Prostate gland (tissue), 2 donors: Measurements from ENCODE around the gene GUK1. TPM values are rescaled to one million over a fixed set of nuclear protein-coding genes. Genes with fewer than 3 reads are reported as not detected.

Experiments used
- DNase-seq: peaks from one replicate; pipeline ENCODE4 v3.0.0-alpha.2; 2019; ENCODE audit warnings: low spot score
- H3K27ac ChIP-seq, 2 donors: fragments of 200-600 bp; sonication (generic); 2 replicates each; pipeline ENCODE4 v1.5.1; 2017 to 2019
- H3K27me3 ChIP-seq: fragments of 200-600 bp; sonication (generic); replicated peaks from 2 replicates; pipeline ENCODE4 v1.5.1; 2019; ENCODE audit not compliant: insufficient read depth
- H3K36me3 ChIP-seq, 2 donors: fragments of 200-600 bp; sonication (generic); 1 replicate in 1 of 2; 2 replicates in 1 of 2; pipeline versions ENCODE4 v1.5.1 to v1.8.1; 2017 to 2019
- H3K4me1 ChIP-seq: fragments of 200-600 bp; sonication (generic); replicated peaks from 2 replicates; pipeline ENCODE4 v1.5.1; 2019
- H3K4me3 ChIP-seq, 2 donors: fragments of 200-600 bp; sonication (generic); 2 replicates each; pipeline ENCODE4 v1.5.1; 2017 to 2019
- H3K9me3 ChIP-seq: fragments of 200-600 bp; sonication (generic); 2 replicates; pipeline ENCODE4 v1.5.1; 2017
- CTCF ChIP-seq, 4 experiments: fragments of 200-600 bp in 2 of 4; fragments of 450-650 bp in 2 of 4; sonication (generic) in 2 of 4; IDR thresholded peaks; 1 replicate in 3 of 4; 2 replicates in 1 of 4; pipeline ENCODE4 v1.5.1; 2016 to 2019; ENCODE audit warnings: antibody characterized with exemption in 4 of 4, mild to moderate bottlenecking in 2 of 4, moderate library complexity in 2 of 4
- POLR2A ChIP-seq: fragments of 450-650 bp; IDR thresholded peaks from one replicate; pipeline ENCODE4 v1.6.1; 2016; ENCODE audit warnings: antibody characterized with exemption, mild to moderate bottlenecking
- POLR2AphosphoS5 ChIP-seq: sonication (generic); formaldehyde crosslinking; IDR thresholded peaks from one replicate; pipeline ENCODE4 v1.6.1; 2017; ENCODE audit warnings: antibody characterized with exemption
- WGBS: methylation state at CpG from one replicate; pipeline ENCODE4 v1.1.5; 2018; 5-methylcytosine and 5-hydroxymethylcytosine counted together
- intact Hi-C: fragments of 100-400 bp; cut with DNase I; formaldehyde crosslinking; loops from one replicate; pipeline ENCODE4 v1.14.2; 2022
- total RNA-seq, 2 donors: library from RNA; depleted of rRNA; stranded (reverse); fragments of >200 nt; gene quantifications; one replicate each; pipeline ENCODE4 v1.1.0, GENCODE V29; 2016

GUK1 gene
- total RNA-seq, 2 donors from 2014 or later: 250 to 458 TPM

GRCh38 chr1:228156515-228156881 lies 16.4 kb downstream of the GUK1 start:
- Histone ChIP-seq H3K4me1 (no peaks in the 10 kb centered on the region), H3K4me3 (no peak overlapping the region), H3K9me3 (no peaks in the 10 kb centered on the region), H3K27ac (no peak overlapping the region), H3K27me3 (no peaks in the 10 kb centered on the region), H3K36me3 (no peaks in the 10 kb centered on the region)
- TF ChIP-seq POLR2AphosphoS5 (no peak), POLR2A (no peak), CTCF (IDR thresholded peaks at IDR 0.05) (no peak)
- WGBS: 76% methylated on average over 6 of the region's 9 CpGs
- no peak for DNase-seq
- intact Hi-C loops: no loop called here

GRCh38 chr1:228156941-228157728 lies 17.1 kb downstream of the GUK1 start:
- TF ChIP-seq POLR2A (no peak), POLR2AphosphoS5 (no peak)
- no peaks in the 10 kb centered on the region for H3K36me3 ChIP-seq
- no peak overlapping the region for H3K4me3 ChIP-seq
- H3K9me3 ChIP-seq: no peaks in the 10 kb centered on the region
- H3K27me3 ChIP-seq: no peaks in the 10 kb centered on the region
- H3K27ac ChIP-seq: no peak overlapping the region
- DNase-seq: no peak
- 90% methylated on average over 15 of the region's 24 CpGs for WGBS
- no peaks in the 10 kb centered on the region for H3K4me1 ChIP-seq
- intact Hi-C loops: no loop called here

GRCh38 chr1:228157729-228158126 lies 17.6 kb downstream of the GUK1 start:
- H3K27ac ChIP-seq: no peak overlapping the region
- no peak overlapping the region for H3K4me3 ChIP-seq
- no peak for DNase-seq
- H3K9me3 ChIP-seq: no peaks in the 10 kb centered on the region
- 67% methylated on average over 27 of the region's 43 CpGs for WGBS
- H3K4me1 ChIP-seq: no peaks in the 10 kb centered on the region
- no peaks in the 10 kb centered on the region for H3K27me3 ChIP-seq
- H3K36me3 ChIP-seq: no peaks in the 10 kb centered on the region
- intact Hi-C loops: no loop called here
- TF ChIP-seq POLR2AphosphoS5: no peak
- no peak for TF ChIP-seq POLR2A
- TF ChIP-seq CTCF (IDR thresholded peaks at IDR 0.05): no peak

GRCh38 chr1:228158151-228159007 lies 18.3 kb downstream of the GUK1 start:
- 50% methylated on average over 70 of the region's 98 CpGs for WGBS
- Histone ChIP-seq H3K4me1 (no peaks in the 10 kb centered on the region), H3K36me3 (no peaks in the 10 kb centered on the region), H3K4me3 (no peak overlapping the region), H3K27ac (no peak overlapping the region), H3K27me3 (no peaks in the 10 kb centered on the region), H3K9me3 (no peaks in the 10 kb centered on the region)
- no peak for DNase-seq
- intact Hi-C loops: no loop called here
- no peak for TF ChIP-seq POLR2AphosphoS5
- no peak for TF ChIP-seq CTCF (IDR thresholded peaks at IDR 0.05)
- TF ChIP-seq POLR2A: no peak

GRCh38 chr1:228159008-228159665 lies 19.1 kb downstream of the GUK1 start:
- H3K4me3 ChIP-seq: no peak overlapping the region
- H3K27me3 ChIP-seq: no peaks in the 10 kb centered on the region
- H3K27ac ChIP-seq: no peak overlapping the region
- no peaks in the 10 kb centered on the region for H3K4me1 ChIP-seq
- TF ChIP-seq POLR2A (no peak), CTCF (IDR thresholded peaks at IDR 0.05) (no peak)
- no peaks in the 10 kb centered on the region for H3K9me3 ChIP-seq
- no peak for DNase-seq
- H3K36me3 ChIP-seq: no peaks in the 10 kb centered on the region
- 79% methylated on average over 14 of the region's 14 CpGs for WGBS
- intact Hi-C loops: no loop called here
